Fibroblast of the aortic adventitia (primary cell): ENCODE measurements around the gene TBC1D2B. TPM values are rescaled to one million over a fixed set of nuclear protein-coding genes. Genes with fewer than 3 reads are reported as not detected.

Experiments used
- DNase-seq: peaks from one replicate; pipeline ENCODE4 v3.0.0-alpha.2; 2010; ENCODE audit warnings: low read depth
- H3K4me3 ChIP-seq: 2 replicates; pipeline ENCODE4 v1.5.1; 2011; ENCODE audit warnings: low read depth, mild to moderate bottlenecking, control low read depth, low read length, moderate library complexity
- total RNA-seq: library from RNA; depleted of rRNA; stranded (reverse); fragments of >200 nt; gene quantifications from 2 replicates; pipeline ENCODE4 v1.2.3, GENCODE V29; 2012; ENCODE audit warnings: low replicate concordance
- TF ChIP-seq, protein P1 (sequence below): IDR thresholded peaks from 2 replicates; pipeline ENCODE4 v1.5.1; 2011; ENCODE audit warnings: mild to moderate bottlenecking, low read length, control low read depth, inconsistent platforms; ENCODE audit not compliant: insufficient read depth

Gene TBC1D2B
- total RNA-seq, 1 donor: 28.9 TPM

DNA sequence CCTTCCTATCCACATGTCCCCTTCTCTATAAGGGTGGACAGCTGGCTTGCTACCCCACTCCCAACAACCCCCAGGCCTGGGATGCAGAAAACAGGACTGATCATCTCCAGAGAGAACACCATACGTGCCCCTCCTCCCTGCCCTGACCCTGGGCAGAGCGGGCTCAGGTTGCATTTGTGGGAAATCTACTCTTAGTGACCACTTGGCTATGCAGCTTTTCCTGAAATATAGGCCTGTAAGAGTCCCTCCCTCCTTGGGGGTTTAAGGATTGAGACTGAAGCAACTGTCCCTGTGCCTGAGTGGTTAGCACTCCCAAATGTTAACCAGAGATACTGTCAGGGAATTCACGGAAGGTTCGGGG is 26.6 kb upstream of the TBC1D2B start:
- H3K4me3 ChIP-seq: no peak overlapping the region
- TF ChIP-seq, protein P1, sequence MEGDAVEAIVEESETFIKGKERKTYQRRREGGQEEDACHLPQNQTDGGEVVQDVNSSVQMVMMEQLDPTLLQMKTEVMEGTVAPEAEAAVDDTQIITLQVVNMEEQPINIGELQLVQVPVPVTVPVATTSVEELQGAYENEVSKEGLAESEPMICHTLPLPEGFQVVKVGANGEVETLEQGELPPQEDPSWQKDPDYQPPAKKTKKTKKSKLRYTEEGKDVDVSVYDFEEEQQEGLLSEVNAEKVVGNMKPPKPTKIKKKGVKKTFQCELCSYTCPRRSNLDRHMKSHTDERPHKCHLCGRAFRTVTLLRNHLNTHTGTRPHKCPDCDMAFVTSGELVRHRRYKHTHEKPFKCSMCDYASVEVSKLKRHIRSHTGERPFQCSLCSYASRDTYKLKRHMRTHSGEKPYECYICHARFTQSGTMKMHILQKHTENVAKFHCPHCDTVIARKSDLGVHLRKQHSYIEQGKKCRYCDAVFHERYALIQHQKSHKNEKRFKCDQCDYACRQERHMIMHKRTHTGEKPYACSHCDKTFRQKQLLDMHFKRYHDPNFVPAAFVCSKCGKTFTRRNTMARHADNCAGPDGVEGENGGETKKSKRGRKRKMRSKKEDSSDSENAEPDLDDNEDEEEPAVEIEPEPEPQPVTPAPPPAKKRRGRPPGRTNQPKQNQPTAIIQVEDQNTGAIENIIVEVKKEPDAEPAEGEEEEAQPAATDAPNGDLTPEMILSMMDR: no peak
- DNase-seq: no peak

DNA sequence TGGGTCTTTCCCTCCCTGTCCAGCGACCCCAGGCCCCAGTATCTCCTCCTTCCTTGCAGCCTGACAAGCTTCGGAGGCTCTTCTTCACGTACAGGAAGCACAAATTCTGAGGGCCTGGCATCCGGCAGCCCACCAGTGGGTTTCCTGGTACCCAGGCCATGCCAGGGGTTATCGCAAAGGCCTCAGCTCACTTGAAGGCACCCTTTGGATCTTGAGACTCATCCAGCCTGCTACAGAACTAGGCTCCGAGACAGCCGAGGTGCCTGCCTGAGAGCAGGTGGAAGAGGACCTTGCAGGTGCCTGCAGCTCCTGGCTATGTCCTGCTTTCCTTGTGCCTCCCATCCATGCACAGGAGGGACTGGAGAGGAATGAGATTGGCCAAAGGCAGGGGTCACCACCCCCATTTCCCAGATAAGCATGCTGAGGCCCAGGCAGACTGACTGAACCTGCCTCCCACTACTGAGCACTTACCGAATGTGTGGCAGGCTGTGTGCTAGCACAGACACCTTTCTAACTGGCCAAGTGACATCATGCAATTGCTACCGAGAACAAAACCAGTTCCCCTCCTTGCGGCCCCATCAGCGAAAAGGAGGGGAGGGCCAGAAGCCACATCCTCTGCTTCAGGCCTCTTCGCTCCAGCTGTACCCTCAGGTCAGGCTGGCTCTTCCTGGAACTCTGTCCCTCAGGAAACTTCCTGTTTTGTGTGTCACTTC is 26.1 kb upstream of the TBC1D2B start:
- TF ChIP-seq, protein P1: no peak
- no peak overlapping the region for H3K4me3 ChIP-seq
- DNase-seq: no peak

- H3K4me3 ChIP-seq: no peak overlapping the region
- TF ChIP-seq, protein P1: no peak
- DNase-seq: no peak
Measured at GRCh38 chr15:78102741-78103140, 25.2 kb upstream of the TBC1D2B start.

GRCh38 chr15:78102211-78102610 is 24.7 kb upstream of the TBC1D2B start:
- no peak overlapping the region for H3K4me3 ChIP-seq
- no peak for DNase-seq
- TF ChIP-seq, protein P1: no peak

GRCh38 chr15:78101423-78102105 is 24.1 kb upstream of the TBC1D2B start:
- H3K4me3 ChIP-seq: no peak overlapping the region
- DNase-seq: no peak
- TF ChIP-seq, protein P1: no peak

- TF ChIP-seq, protein P1: no peak
- DNase-seq: no peak
- H3K4me3 ChIP-seq: no peak overlapping the region
Measured at GRCh38 chr15:78100886-78101285, 23.4 kb upstream of the TBC1D2B start.
